Lower lobe of right lung (tissue), 2 donors: ENCODE measurements around the gene TRPM8. TPM values are rescaled to one million over a fixed set of nuclear protein-coding genes. Genes with fewer than 3 reads are reported as not detected.

Source experiments
- ATAC-seq, 2 donors: fragments of 200-7000 bp; cut with Tn5 transposase; one replicate each; pipeline ENCODE4 v1.9.1; 2020 to 2022; ENCODE audit warnings: mild to moderate bottlenecking in 2 of 2, moderate library complexity in 2 of 2
- DNase-seq: peaks from one replicate; pipeline ENCODE4 v3.0.0-alpha.2; 2020
- H3K27ac ChIP-seq: fragments of 200-600 bp; one replicate; pipeline ENCODE4 v1.8.0; 2022
- H3K27me3 ChIP-seq: fragments of 200-600 bp; one replicate; pipeline ENCODE4 v1.8.0; 2022; ENCODE audit warnings: low read depth
- H3K36me3 ChIP-seq: fragments of 200-600 bp; one replicate; pipeline ENCODE4 v1.8.0; 2022; ENCODE audit warnings: mild to moderate bottlenecking
- H3K4me1 ChIP-seq: fragments of 200-600 bp; one replicate; pipeline ENCODE4 v1.8.0; 2022
- H3K4me3 ChIP-seq: fragments of 200-600 bp; one replicate; pipeline ENCODE4 v1.8.0; 2022; ENCODE audit warnings: mild to moderate bottlenecking
- H3K9me3 ChIP-seq: fragments of 200-600 bp; one replicate; pipeline ENCODE4 v1.8.0; 2022
- intact Hi-C: fragments of 100-400 bp; cut with DNase I; formaldehyde crosslinking; loops from one replicate; pipeline ENCODE4 v1.11.0; 2022
- total RNA-seq: library from RNA; stranded (reverse); fragmentation: NEBNext Ultra II Directional; extraction: Animal tissue kit (Norgen Biotek cat#: 25700); gene quantifications from one replicate; pipeline ENCODE4 v1.2.1, GENCODE V29; 2021
- TF ChIP-seq, protein P1 (sequence below): fragments of 200-600 bp; IDR thresholded peaks from one replicate; pipeline ENCODE4 v1.8.0; 2022; ENCODE audit warnings: antibody characterized with exemption, mild to moderate bottlenecking
- donor health status: DM: no; HTN: yes; CAD: no; lungs with severe emphysema.

The TRPM8 gene
- total RNA-seq, 1 donor from 2014 or later, result not detected

DNA sequence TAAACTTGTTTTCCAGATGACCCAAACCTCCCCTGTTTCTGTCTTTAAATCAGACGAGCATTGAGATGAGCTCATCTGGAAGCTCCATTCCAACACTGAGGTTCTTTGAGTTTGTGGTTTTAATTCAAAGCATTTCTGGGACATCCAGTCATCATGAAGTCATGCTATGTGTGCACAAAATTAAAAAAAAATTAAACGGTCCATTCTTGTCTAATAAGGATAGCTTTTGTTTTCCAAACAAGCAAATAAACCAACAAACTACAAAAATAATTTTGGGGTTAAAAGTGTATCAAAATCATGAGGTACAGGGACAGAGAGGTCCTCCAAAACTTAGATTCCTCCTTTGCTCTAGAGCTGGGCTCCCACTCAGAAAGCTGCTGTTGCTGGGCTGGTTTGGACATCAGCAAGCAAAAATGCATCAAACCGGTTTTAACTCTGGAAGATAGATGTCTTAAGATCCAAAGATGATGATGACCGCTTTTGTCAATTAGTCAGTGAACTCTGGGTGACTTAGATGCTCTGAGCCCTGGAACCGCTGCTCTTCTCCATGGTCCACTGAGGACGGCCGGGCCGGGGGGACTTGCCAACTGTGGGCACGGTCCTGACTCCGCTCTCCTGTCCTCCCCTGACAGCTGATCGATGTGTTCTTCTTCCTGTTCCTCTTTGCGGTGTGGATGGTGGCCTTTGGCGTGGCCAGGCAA lies 65.4 kb downstream of the TRPM8 start:
- Histone ChIP-seq H3K4me1 (no peaks in the 10 kb centered on the region), H3K9me3 (no peaks in the 10 kb centered on the region), H3K36me3 (no peaks in the 10 kb centered on the region), H3K27me3 (no peaks in the 10 kb centered on the region), H3K4me3 (no peak overlapping the region), H3K27ac (no peak overlapping the region)
- ATAC-seq (no peak), DNase-seq (no peak)
- intact Hi-C loops, result no loop called here
- TF ChIP-seq, protein P1, sequence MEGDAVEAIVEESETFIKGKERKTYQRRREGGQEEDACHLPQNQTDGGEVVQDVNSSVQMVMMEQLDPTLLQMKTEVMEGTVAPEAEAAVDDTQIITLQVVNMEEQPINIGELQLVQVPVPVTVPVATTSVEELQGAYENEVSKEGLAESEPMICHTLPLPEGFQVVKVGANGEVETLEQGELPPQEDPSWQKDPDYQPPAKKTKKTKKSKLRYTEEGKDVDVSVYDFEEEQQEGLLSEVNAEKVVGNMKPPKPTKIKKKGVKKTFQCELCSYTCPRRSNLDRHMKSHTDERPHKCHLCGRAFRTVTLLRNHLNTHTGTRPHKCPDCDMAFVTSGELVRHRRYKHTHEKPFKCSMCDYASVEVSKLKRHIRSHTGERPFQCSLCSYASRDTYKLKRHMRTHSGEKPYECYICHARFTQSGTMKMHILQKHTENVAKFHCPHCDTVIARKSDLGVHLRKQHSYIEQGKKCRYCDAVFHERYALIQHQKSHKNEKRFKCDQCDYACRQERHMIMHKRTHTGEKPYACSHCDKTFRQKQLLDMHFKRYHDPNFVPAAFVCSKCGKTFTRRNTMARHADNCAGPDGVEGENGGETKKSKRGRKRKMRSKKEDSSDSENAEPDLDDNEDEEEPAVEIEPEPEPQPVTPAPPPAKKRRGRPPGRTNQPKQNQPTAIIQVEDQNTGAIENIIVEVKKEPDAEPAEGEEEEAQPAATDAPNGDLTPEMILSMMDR, result no peak

DNA sequence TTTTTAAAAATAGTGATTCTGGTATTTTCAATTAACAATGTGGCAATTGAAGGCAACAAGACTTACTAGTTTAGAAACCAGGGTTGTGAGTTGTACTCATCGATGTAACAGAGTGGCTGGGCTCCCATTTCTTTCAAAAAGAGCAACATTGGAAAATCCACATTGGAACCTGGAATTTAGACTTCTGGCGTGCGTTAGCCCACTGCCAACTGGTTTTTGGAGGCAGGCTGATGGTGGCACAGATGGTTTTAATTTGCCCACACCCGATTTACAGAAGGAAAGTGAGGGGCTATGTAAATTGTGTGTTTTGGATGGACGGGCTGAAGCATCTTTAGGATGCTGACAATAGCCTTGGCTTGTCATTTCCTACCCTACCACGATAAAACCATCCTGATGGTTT lies 66.3 kb downstream of the TRPM8 start:
- intact Hi-C loops, result no loop called here
- H3K27ac ChIP-seq, result no peak overlapping the region
- H3K9me3 ChIP-seq, result no peaks in the 10 kb centered on the region
- no peaks in the 10 kb centered on the region for H3K27me3 ChIP-seq
- ATAC-seq, result no peak
- H3K36me3 ChIP-seq, result no peaks in the 10 kb centered on the region
- no peak overlapping the region for H3K4me3 ChIP-seq
- DNase-seq, result no peak
- TF ChIP-seq, protein P1, result no peak
- H3K4me1 ChIP-seq, result no peaks in the 10 kb centered on the region

DNA sequence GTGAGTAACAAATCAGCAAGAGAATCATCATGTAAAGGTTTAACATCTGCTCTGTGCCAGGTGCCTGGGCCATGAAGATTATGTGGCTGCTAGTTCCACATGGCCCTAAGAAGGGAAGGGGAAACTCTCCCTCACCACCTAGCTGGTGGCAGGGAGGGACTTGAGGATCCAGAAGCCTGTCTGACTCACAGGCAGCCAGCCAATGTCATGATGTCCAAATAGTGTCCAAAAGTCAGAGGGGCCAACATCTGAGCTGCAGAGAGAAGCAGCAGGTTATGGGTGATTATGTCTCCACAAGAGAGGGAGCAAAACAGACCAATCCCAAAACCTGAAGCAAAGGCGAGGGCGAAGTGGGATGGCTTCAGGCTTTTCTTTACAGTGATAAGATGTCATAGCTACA lies 71.4 kb downstream of the TRPM8 start:
- no peak overlapping the region for H3K27ac ChIP-seq
- DNase-seq (no peak), ATAC-seq (no peak)
- TF ChIP-seq, protein P1, result no peak
- no peak overlapping the region for H3K4me3 ChIP-seq
- no peaks in the 10 kb centered on the region for H3K9me3 ChIP-seq
- intact Hi-C loops, result no loop called here
- H3K36me3 ChIP-seq, result no peaks in the 10 kb centered on the region
- H3K4me1 ChIP-seq, result no peaks in the 10 kb centered on the region
- H3K27me3 ChIP-seq, result peaks cover 2% of the 10 kb centered on the region

DNA sequence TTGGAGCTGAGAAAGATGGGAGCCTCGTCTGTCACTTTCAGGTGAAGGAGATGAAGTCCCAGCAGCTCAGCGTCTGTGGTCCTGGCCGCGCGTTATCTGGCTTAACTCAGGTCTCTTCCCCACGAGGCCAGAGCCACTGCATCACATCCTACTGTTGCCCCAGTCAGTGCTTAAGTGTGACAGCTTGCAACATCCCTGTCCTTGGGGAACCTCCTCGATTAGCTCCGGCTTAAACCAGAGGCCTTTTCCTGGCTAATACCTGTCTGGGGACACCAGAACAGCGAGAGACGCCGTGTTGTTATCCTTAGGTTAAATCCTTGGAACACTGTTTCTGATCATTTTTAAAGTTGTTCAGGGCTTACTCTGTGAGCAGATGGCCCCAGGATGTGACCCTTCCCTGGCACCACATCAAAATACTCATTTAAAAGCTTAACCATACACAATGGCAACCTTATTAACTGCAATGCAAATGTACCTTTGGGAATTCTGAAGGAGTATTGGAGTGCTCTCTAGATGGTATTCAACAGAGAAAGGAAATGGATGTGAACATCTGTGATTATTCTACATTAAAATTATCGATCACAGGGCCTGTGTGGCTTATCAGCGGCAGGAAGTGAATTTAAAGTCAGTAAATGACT lies 72.2 kb downstream of the TRPM8 start:
- intact Hi-C loops, result no loop called here
- Histone ChIP-seq H3K9me3 (no peaks in the 10 kb centered on the region), H3K27me3 (peaks cover 3% of the 10 kb centered on the region), H3K27ac (no peak overlapping the region), H3K4me3 (no peak overlapping the region), H3K36me3 (no peaks in the 10 kb centered on the region), H3K4me1 (no peaks in the 10 kb centered on the region)
- TF ChIP-seq, protein P1, result no peak
- ATAC-seq (no peak), DNase-seq (no peak)

DNA sequence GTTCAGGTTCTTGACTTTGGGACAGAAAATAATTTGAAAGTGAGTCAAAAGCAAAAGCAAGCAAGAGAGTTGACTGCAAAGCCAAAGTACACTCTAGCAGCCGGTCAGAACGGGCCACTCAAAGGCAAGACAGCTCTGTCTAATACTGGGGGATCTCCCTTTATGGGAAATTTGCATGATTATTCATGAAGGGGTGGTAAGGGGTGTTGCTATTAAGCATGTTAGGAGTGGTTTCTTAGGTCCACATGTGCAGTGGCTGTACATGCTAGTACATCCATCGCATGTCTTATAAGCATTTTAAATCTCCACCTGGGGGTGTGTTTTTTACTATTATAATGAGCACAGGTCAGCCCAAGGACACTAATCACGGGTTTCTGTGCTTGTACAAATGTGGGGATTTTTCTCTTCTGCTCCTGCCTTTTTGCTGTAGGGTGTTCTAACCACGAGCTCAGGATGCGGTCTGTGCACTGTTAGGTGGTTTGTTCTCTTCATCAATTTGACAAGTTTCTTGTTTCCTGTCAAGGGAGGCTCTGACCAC lies 73.2 kb downstream of the TRPM8 start:
- ATAC-seq (peak; percentile 48 to 61), DNase-seq (no peak)
- no peak overlapping the region for H3K27ac ChIP-seq
- peaks cover 3% of the 10 kb centered on the region for H3K27me3 ChIP-seq
- H3K36me3 ChIP-seq, result no peaks in the 10 kb centered on the region
- TF ChIP-seq, protein P1, result no peak
- no peaks in the 10 kb centered on the region for H3K9me3 ChIP-seq
- H3K4me1 ChIP-seq, result no peaks in the 10 kb centered on the region
- no peak overlapping the region for H3K4me3 ChIP-seq
- intact Hi-C loops, result no loop called here
